Measurements from ENCODE around the gene POU2AF3. TPM values are rescaled to one million over a fixed set of nuclear protein-coding genes. Genes with fewer than 3 reads are reported as not detected.
"Not testable (repeated sequence)": the region's sequence is repeated elsewhere in the genome, so short reads cannot be mapped to it uniquely, and the experiment has no call there.

POU2AF3 gene
- total RNA-seq, 1 experiment from 2014 or later: not detected

- DNase-seq (ENCODE audit: low read depth): no peak
These were observed 2.2 kb downstream of the POU2AF3 start for GRCh38 chr11:111300569-111300968.

- DNase-seq (ENCODE audit: low read depth): no peak
These were observed 2.9 kb downstream of the POU2AF3 start for GRCh38 chr11:111301004-111301841.

- no peak for DNase-seq (ENCODE audit: low read depth)
These were observed 3.4 kb downstream of the POU2AF3 start for GRCh38 chr11:111301842-111302118.

DNA sequence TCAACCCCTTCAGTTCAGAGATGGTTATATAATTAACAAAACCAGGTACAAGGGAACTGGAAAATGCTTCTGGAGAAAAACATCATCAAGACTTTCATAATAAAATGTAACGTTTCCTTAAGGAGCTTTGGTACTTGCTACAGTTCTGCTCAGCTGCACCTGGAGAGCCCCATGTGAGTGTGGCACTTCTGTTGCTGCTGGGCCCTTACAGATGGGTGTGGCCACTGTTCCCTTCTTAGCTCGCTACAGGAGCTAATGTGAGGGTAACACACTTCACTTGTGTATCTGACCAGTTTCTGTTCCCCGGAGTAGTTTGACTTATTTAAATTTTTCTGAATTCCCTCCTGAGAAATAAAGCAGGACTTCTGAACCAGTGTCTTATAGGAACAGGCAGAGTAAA is 4.0 kb downstream of the POU2AF3 start:
- no peak for DNase-seq (ENCODE audit: low read depth)

- no peak for DNase-seq (ENCODE audit: low read depth)
These were observed 5.1 kb downstream of the POU2AF3 start for GRCh38 chr11:111303461-111303860.

GRCh38 chr11:111305162-111305802 is 6.9 kb downstream of the POU2AF3 start:
- DNase-seq (ENCODE audit: low read depth): no peak

- DNase-seq (ENCODE audit: low read depth): no peak
These were observed 7.5 kb downstream of the POU2AF3 start for GRCh38 chr11:111305876-111306275.

DNA sequence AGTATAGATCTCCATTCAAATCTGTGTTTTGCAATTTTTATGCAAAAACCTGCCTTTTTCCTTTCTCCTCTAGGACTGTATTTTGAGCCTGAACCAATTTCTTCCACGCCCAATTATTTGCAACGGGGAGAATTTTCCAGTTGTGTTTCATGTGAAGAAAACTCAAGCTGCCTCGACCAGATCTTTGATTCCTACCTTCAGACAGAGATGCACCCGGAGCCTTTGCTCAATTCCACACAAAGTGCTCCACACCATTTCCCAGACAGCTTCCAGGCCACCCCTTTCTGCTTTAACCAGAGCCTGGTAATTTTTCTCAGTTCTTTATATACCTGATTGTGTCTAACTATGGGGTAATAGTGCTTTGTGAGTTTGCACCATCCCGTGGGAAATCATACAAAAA is 8.0 kb downstream of the POU2AF3 start:
- DNase-seq (ENCODE audit: low read depth): no peak

GRCh38 chr11:111307472-111308108 is 9.2 kb downstream of the POU2AF3 start:
- no peak for DNase-seq (ENCODE audit: low read depth)

- DNase-seq (ENCODE audit: low read depth): no peak
These were observed 9.8 kb downstream of the POU2AF3 start for GRCh38 chr11:111308140-111308539.

- no peak for DNase-seq (ENCODE audit: low read depth)
These were observed 11.0 kb downstream of the POU2AF3 start for GRCh38 chr11:111309215-111309915.

GRCh38 chr11:111310088-111310487 is 11.7 kb downstream of the POU2AF3 start:
- DNase-seq (ENCODE audit: low read depth): no peak

GRCh38 chr11:111310723-111311122 is 12.4 kb downstream of the POU2AF3 start:
- no peak for DNase-seq (ENCODE audit: low read depth)

- DNase-seq (ENCODE audit: low read depth): no peak
These were observed 13.7 kb downstream of the POU2AF3 start for GRCh38 chr11:111312076-111312475.

GRCh38 chr11:111319296-111319695 is 20.9 kb downstream of the POU2AF3 start:
- DNase-seq (ENCODE audit: low read depth): no peak

DNA sequence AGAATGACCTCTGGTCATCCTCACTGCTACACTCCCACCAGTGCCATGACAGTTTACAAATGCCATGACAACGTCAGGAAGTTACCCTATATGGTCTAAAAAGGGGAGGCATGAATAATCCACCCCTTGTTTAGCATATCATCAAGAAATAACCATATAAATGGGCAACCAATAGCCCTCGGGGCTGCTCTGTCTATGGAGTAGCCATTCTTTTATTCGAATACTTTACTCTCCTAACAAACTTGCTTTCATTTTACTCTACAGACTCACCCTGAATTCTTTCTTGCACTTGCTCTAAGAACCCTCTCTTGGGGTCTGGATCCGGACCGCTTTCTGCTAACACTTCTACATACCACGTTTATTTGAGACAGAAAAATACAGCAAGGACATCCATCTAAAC is 21.9 kb downstream of the POU2AF3 start:
- DNase-seq (ENCODE audit: low read depth): not testable (repeated sequence)

DNA sequence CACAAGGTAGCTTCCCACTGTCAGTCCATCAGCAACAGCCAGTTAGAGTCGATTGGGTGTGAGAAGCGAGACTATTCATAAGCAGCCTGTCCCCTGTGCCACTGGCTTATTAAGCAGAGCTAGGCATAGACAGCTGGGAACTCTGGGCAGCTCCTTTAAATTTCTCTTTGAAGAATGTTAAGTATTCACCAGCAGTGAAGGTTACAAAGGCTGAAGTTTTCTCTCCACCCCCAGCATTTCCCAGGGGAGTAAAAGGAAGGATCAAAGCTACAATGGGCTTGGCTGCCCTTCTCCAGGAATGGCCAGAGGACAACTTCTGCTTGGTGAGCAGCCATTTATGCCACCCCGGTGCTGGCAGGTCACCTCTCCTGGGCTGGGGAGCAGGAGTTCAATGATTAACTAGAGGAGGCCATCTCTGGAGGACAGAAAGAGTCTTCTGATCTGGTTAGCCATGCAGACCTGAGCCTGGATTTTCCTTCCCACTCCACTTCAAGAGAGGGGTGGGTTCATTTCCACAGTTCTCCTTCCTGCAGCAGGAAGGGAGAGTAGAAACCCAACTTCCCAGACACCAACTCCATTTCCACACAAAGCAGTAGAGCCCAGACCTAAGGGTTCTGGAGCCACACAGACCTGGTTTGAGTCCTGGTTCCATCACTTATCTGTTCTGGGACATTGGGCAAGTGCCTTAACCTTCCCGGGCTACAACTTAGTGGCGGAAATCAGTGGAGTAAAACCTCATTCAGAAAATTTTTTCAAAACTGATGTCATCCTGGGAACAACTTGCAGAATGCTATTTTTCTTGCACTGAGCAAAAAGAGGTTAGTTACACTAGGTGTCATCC is 22.6 kb downstream of the POU2AF3 start:
- no peak for DNase-seq (ENCODE audit: low read depth)

- no peak for DNase-seq (ENCODE audit: low read depth)
These were observed 24.2 kb downstream of the POU2AF3 start for GRCh38 chr11:111322534-111322933.

GRCh38 chr11:111324277-111324720 is 26.0 kb downstream of the POU2AF3 start:
- peak; percentile 64 for DNase-seq (ENCODE audit: low read depth)

DNA sequence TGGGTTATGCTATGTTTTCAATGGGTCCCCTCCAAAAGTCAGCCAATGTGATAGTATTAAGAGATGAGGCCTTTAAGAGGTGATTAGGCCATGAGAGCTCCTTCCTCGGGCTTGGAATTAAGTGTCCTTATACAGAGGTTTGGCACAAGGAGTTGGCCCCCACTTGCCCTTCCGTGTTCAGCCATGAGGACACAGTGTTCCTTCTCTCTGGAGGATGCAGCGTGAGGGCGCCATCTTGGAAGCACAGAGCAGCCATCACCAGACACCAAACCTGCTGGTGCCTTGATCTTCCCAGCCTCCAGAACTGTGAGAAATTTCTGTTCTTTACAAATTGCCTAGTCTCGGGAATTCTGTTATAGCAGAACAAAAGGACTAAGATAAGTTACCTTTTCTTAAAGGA is 26.9 kb downstream of the POU2AF3 start:
- DNase-seq (ENCODE audit: low read depth): no peak

DNA sequence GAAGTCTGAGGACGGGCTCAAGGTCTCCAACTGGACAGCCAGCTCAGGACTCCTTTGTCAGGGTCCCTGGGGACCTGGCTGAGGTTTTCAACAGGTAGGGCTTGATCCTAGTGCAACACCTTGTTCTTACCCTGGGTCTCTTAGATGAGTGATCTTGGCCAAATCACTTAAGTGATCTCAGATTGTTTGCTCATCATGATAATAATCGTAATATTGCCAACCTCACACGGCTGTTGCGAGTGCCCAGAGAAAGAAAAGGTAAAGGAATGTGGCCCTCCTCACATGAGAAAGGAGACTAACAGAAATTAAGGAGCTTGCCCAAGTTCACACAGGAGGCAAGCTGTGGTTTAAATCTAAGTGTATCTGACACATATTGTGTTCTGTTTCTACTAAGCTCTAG is 28.5 kb downstream of the POU2AF3 start:
- DNase-seq (ENCODE audit: low read depth): no peak

Measured in M059J (cell line).